NOMO-1 treated with DMSO at 0.1 percent for 48 hours (cell line): ENCODE measurements around the gene KIF18B.

ENCODE experiments used
- DNase-seq: peaks from one replicate; lab custom pipeline; 2025; ENCODE audit not compliant: unreplicated experiment; lab: John Stamatoyannopoulos, UW

Gene KIF18B

DNA sequence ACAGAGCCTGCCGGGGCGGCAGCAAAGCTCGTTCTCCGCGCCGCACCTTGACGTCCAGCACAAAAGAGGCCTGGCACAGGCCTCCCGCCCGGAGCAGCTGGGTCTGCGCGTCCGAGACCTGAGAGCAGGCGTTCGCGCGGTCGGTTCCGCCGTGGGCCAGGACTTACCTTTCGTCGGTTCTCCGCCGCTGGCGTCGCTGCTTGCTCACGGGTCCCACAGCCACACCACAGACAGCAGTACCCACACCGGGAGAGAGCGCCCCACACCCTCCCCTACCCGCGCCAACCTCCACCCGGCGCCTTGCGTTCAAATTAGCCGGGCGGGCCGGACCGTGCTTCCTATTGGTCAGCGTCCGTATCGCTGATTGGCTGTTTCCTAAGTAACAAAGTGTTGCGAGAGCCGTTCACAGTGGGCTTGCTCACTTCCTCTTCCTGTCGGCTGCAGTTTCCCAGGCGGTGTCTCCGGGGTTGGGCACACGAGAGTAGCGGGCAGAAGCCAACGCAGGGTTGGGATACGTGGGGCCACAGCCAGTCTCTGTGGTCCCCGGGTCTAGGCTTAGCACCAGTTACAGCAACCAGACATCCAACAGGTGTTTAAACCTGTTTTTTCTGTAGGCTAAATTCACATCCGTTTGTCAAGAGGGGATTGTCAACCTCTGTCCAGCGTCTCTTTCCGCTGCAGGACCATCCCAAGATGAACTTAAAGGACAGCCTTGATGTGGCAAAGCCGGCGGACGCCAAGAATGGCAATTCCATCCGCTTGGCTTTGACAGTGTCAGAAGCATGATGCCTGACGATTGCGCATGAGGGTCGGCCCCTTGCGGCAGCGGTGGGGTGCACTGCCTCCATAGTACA is at the start of gene KIF18B:
TSS of gene KIF18B (minus strand) at position 313 of the 854 bp plus-strand sequence. CDS start 11,429 bp downstream, outside the sequence.
- peak; percentile 97 for DNase-seq

DNA sequence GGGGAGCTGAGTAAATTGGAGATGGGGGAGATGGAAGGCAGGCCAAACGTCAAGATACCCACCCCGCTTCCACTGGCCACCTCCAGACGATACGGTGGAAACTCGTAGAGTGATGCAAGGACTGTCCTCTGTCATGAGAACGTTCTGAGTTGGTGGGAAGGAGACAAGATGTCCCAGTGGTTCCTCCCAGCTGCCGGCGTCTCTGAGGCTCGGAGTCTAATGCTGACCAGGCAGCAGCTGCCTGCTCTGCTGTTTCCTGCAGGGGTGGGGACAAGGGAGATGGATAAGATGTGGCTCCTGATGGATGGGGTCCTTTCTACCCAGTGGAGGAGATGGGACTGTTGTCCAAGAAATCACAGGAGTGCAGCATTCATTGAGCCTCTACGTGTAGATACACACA is 48.7 kb upstream of the KIF18B start:
- DNase-seq, result no peak

DNA sequence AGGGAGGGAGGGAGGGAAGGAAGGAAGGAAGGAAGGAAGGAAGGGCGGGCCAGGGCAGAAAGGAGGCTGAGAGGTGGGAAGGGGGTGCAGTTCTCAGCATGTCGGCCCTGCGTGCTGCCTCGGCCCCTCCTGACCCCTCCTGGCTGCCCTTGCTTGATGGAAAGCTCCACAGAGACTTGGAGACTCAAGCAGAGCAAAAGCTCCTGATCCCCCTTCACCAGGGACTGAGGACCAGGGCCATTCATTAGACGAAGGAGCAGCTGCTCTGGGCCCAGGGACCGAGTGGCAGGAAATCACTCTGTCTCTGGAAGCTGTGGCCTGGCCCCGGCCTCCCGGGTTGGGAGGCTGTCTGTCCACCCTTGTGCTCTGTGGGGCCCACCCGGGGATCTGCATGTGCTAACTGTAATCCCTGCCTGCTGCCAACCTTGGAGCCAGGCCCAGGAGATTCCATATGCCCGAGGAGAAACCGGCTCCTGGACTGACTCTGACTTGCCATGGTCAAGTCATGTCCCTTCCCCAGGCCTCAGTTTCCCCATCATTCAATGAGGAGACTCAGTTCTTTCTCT is 47.9 kb upstream of the KIF18B start:
- no peak for DNase-seq

DNA sequence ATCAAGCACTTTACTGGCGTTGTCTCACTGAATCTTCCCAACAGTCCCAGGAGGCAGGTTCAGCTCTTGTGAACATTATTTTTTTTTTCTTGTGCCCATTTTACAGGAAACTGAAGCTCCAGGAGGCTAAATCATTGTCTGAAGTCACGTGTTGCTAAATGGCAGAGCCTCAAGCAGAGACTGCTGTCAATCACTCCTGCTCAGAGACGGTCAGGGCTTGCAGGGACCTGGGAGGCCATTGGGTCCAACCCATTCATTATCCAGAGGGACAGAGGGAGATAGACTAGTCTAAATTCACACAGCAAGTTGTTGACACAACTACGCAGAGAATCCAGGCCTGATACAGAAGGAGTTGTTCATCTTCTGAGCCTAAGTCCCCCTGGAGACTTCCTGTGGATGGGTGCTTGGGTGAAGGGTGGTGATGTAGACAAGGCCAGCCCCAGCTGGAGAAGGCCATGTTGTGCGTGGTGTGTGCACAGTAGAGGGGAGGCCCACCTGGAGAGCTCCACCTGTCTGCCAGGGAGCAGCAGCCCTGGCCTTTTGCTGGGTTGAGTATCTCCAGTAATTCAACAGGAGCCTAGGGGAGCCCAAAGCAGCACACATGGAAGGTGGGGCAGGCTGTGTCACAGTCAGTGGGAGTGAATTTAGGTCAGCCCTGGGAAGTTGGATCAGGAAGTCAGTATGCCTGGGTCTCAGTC is 44.8 kb upstream of the KIF18B start:
- DNase-seq, result no peak

DNA sequence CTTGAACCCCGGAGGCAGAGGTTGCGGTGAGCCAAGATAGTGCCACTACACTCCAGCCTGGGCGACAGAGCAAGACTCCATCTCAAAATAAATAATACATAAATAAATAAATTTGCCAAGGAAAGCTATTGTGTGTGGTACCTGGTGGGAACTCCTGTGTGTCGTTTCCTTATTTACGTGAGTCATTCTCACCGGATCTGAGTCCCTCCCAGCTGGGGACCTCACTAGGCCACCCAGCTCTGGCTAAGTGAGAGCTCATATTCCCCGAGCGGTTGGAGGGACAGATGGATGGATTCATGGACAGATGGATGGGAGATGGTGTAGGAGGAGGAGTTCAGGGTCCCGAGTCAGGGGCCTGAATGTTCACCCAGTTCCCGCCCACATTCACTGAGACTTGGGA is 43.4 kb upstream of the KIF18B start:
- DNase-seq, result no peak

DNA sequence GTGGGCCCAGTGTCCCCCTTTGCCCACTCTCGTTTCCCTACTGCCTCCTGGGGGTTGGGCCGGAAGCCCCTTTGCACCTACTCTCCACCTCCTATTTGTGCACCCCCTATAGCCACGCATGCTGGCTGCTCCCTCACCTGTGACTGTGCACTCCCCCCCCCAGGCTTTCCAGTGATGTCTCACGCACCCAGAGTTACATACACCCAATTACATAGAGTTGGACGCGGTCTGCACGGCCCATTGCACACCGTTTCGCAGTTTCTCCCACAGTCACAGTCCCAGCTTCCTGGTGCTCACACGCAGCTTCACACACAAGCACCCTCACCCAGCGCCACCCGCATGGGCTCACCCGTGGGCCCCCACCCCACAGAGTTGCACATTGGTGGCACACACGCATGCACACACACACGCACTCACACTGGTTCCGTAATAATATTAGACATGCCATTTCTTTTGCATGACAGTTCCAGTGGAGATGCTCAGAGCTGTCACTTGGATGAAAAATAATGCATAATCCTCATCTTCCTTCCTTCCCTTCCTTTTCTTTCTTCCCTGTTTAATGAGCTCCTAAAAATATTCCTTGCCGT is 42.1 kb upstream of the KIF18B start:
- no peak for DNase-seq

DNA sequence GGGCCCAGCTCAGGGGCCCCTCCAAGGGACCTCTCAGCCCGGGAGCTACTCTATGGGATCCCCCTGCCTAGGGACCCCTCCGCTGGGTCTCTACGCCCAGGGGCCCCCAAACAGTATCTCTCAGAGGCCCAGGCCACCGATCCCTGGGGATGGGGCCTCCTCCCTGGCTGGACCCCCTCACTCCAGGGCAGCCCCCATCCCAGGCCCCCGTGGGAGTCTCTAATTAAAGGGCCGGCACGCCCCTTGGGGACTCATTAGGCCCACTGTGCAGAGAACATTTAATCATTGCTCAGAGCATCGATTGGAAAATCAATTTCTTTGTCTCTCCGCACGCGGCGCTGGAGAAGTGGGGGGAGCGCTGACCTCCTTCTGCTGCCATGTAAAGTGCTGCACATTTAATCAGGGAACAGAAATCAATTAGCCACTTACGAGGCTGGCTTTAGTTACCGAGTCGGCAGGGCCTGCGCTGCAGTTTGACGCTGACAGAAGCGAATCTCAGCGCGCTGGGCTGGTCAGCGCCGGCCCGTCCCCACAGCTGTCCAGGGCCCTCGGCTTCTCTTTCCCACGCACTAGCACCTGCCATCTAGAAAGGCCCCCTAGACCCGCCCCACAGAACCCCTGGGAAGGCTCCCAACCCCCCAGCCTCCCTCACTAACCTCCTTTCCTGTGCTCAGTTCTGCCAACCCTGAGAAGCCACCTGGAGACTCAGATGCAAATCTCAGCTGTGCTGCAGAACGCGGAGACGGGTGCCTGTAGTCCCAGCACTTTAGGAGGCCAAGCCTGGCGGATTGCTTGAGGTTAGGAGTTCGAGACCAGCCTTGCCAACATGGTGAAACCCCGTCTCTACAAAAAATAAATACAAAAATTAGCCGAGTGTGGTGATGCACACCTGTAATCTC is 40.7 kb upstream of the KIF18B start:
- no peak for DNase-seq

DNA sequence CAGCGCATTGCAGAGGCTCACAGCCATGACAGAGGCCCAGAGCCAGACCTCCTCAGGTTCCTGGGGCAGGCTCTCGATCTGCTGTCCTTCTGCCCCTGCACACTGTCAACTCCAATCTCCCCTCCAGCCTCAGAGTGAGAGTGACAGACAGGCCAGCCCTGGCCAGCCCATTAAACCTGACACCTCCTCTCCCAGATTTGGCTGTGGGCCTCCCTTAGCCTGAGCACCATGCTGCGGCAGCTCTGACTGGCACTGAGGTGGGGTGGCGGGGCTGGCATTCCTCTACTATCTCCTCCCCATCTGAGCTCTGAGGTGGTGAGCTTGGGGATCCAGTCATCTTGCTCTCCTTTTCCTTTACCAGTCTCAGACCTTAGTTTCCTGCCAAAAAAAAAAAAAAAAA is 36.0 kb upstream of the KIF18B start:
- DNase-seq, result no peak

DNA sequence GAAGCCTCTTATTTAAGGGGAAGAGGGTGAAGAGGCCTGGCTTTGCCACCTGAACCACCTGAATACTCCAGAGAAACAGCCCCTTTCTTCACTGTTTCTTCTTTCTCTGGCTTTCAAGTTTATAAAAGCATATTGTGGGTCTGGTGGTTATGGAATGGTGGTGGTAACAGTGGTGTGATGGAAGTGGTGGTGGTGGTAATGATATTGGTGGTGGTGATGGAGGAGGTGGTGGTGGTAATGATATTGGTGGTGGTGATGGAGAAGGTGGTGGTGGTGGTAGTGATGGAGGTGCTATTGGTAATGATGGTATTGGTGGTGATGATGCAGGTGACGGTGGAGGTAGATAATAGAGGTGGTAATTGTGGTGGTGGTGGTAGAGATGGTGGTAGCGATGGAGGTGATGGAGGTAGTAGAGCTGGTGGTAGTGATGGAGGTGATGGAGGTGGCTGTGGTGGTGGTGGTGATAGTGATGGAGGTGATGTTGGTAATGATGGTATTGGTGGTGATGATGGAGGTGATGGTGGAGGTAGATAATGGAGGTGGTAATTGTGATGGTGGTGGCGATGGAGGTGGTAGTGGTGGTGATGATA is 34.6 kb upstream of the KIF18B start:
- no peak for DNase-seq

DNA sequence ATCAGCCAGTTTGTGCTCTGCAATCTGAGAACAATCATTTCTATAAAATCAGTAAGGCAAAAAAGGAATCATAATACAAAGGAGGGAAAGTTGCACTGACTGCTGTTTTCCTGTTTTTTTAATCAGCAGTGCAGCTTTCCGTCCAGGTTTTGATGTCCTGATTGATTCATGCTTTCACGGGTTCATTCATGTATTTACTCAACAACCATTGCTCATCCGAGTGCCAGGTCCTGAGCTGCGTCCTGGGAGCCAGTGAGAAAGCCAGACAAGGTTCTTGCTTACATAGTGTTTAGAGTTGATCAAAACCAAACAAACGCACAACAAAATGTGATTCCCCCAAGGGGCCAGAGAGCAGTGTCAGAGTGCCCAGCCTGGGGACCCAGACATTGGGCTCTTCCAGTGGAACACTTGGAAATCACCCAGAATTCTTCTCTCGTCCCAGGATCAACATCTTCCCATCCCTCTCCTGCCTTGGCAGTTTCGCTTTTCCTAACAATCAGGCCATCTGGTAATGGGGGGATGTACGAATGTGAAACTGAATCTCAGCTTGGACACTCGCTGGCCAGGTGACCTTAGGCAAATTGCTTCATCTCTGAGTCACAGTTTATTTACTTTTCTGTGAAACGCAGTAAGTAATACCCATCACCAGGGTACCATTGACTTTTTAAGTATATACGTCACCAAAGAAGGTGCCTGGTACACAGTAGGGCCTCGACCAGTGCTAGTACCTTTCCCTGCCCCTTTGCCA is 33.8 kb upstream of the KIF18B start:
- DNase-seq, result no peak

DNA sequence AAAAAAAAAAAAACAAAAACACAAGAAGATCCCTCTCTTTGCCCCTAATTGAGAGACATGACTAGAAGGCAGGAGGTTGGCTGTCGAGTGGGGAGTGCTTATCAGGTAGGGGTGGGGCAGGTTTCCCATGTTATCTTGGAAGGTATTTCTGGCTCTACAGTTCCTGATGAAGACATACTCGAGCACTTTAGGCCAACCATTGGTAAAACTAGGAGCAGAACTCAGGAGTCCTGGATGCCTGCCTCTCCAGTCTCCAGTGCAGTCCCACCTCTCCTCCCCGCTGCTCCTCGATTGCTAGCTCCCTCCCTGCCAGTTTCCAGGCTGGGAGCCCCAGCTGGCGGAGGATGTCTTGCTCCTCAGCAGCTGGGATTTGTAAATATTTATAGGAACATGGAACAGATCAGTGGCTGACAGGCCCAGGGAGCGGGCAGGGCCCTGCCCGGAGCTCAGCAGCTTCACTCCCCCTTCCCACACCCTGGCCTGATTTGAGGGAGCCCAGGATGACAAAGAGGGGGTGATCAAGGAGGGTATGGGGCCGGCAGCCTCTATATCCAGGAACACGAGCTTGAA is 31.9 kb upstream of the KIF18B start:
- DNase-seq, result no peak

DNA sequence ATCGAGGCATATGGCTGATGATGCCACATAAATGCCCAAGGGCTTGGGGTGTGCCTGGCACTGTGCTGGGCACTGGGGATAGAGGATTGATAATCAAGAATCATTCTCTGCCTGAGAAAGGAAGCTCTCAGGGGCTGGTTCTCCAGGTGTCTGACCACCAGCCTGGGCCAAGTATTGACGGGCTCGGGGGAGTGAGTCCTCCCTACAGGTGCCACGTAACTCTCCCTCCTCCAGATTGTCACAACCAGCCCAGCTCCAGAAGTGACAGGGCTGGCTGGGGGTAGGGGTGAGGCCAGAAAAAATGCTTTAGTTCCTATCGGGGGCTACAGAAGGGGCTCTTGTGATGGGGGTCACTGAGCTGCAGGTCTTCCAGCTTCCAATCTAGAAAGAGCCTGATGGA is 31.2 kb upstream of the KIF18B start:
- no peak for DNase-seq

DNA sequence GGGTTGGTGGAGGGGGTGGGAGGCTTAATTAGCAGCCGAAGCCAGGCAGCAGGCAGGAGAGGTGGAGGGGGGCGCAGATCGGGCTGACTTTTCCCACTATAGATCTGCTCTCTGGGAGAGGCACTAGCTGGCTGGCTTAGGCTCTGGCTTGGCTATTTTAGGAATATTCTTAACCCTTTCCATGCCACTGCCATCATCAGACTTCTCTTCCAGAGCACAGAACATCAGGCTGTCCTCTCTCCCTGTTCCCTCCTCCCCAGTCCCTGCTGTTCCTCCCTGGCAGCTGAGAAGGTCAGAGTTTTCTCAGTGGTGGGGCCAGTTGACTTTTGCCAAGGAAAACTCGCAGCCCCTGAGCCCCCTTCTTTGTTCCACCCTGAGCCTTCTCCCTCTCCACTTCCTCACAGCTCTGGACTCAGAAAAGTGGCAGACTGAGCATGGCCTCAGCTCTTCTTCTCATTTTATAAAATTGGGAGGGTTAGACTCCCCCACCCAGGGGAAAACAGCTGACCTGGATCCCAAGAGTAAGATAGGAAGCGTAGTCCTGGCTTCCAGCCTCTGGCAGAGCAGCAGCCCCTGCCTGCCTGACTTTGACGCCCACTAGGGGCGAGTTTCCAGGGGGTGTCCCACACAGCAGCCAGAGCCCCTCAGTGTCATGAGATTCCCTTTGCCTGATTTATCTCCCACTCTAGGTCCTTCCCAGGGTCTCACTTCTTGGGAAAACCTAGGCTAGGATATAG is 30.4 kb upstream of the KIF18B start:
- no peak for DNase-seq

DNA sequence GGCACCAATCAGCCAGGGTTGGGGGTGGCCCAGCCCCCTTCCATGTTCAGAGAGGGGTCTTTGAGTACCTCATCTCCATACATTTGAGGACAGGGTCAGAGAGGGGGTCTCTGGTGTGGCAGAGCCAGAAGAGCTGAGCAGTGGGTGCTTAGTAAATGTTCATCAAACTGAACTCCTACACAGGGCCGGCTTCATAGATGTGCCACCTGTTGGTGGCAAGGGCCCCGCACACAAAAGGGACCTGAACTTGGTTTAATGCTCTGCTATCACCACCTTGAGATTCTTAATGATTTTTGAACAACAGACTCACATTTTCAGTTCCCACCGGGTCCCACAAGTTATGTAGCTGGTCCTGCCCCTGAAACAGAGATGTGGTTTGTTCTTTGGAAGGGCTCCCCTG is 29.5 kb upstream of the KIF18B start:
- no peak for DNase-seq

DNA sequence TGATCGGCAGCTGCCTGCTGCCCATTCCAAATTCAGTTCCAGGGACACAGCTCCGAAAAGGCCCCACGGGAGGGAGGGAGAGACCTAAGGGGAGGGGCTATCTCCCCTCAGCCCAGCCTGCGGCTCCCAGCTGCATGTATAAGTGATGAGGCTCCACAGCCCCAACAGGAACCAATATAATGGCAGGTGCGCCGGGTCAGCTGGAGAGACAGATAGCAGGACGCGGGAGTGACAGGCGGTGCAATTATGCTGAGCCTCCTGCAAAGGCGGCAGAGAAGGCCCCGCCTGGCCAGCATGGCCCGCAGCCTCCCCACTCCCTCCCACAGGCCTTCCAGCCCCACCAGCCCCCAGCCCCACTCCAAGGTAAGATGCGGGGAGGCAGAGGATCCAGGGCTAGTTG is 28.6 kb upstream of the KIF18B start:
- DNase-seq, result no peak

DNA sequence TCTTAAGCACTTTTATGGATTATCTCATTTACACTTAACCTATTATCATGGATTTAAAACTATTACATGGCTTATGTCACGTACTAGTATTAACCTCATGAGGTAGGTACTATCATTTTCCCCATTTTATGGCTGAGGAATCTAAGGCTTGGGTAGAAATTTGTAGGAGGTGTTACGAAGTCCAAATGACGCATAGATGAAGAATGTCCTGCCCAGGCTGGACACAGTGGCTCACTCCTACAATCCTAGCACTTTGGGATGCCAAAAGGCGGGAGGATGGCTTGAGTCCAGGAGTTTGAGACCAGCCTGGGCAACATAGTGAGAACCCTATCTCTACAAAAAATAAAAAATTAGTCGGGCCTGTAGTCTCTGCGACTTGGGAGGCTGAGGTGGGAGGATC is 25.4 kb upstream of the KIF18B start:
- DNase-seq, result no peak

DNA sequence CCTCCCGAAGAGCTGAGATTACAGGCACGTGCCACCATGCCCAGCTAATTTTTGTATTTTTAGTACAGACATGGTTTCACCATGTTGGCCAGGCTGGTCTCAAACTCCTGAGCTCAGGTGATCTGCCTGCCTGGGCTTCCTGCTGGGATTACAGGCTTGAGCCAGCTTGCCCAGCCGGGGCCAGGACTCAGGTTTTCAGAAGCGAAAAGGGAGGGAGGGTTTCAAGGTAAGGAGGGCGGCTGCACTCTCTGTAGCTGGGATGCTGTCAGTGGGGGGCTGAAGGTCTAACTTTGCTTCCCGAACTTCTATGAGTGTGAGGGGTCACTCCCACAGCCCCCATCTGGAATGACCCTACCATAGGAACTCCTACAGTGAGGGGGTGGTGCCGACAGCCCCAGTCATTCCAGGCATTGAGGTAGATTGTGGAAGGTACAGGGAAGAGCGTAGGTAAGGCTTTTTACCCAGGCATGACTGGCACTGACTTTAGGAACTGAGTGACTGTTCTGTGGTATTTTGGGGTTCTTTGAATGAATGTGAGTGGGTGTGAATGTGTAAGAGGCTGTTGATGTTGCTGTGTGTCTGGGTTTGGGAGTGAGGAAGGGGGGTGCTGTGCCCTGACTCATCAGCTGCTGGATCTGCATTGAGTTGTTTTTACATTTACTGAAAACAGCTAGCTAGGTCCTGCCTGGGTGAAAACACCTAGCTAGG is 24.4 kb upstream of the KIF18B start:
- DNase-seq, result no peak

DNA sequence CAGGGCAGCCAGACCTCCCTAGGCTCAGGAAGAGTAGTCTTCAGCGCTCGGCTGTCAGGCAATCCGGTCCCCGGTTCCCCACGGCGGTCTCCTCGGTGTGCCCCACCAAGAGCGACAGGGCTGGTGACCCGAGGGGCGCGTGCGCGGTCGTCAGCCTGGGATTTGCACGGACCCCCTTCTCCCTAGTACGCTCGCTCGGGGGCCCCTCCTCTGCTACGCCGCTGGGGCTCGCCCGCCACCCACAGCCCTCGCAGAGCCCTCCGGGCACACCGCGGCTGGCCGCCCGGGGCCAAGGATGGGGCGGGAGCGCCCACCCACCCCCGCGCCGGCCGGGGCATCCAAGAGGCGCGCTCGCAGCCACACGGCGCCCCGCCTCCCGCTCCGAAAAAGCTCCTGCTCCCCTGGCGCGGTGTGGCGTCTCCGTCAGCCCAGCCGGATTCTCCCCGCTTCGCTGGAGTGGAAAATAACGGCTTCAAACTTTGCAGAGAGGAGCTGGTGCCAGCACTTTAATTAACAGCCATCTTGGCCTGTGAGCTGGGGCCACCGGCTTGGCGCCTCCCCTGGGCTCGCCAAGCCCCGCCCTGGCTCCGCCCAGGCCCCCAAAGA is 22.7 kb upstream of the KIF18B start:
- DNase-seq, result no peak
